Transverse colon (tissue), 4 donors: ENCODE measurements around the gene ZNF335.

Source experiments
- CTCF ChIP-seq, 5 experiments: fragments of 200-600 bp in 3 of 5; fragments of 450-650 bp in 2 of 5; sonication (generic) in 3 of 5; IDR thresholded peaks; 1 replicate in 2 of 5; 2 replicates in 3 of 5; pipeline ENCODE4 v1.5.1; 2016 to 2017; ENCODE audit warnings: antibody characterized with exemption in 5 of 5, inconsistent platforms in 3 of 5, mild to moderate bottlenecking in 2 of 5, moderate library complexity in 1 of 5
- POLR2A ChIP-seq: fragments of 450-650 bp; IDR thresholded peaks from one replicate; pipeline ENCODE4 v1.6.1; 2016; ENCODE audit warnings: antibody characterized with exemption, mild to moderate bottlenecking, moderate library complexity
- POLR2AphosphoS5 ChIP-seq, 3 donors: sonication (generic); formaldehyde crosslinking; IDR thresholded peaks; one replicate each; pipeline ENCODE4 v1.6.1; 2016; ENCODE audit warnings: antibody characterized with exemption in 3 of 3

GRCh38 chr20:45940469-45940868, 31.5 kb downstream of the ZNF335 start:
- TF ChIP-seq CTCF (IDR thresholded peaks at IDR 0.05) (no peak), POLR2A (no peak), POLR2AphosphoS5 (IDR thresholded peaks at IDR 0.05) (no peak)
